Ectodermal cell (in vitro differentiated cells): Measurements from ENCODE around the gene DMRTA1.
"Not testable (repeated sequence)": the region's sequence is repeated elsewhere in the genome, so short reads cannot be mapped to it uniquely, and the experiment has no call there.

Experiments used
- H3K27ac ChIP-seq: 2 replicates; pipeline ENCODE4 v1.7.0; 2013; ENCODE audit warnings: mild to moderate bottlenecking, low read depth, low read length; ENCODE audit not compliant: insufficient read depth, poor library complexity, severe bottlenecking
- H3K27me3 ChIP-seq: 2 replicates; pipeline ENCODE4 v1.7.0; 2013; ENCODE audit warnings: mild to moderate bottlenecking, low read length; ENCODE audit not compliant: insufficient read depth, control insufficient read depth, poor library complexity, severe bottlenecking
- H3K36me3 ChIP-seq: one replicate; pipeline ENCODE4 v1.7.0; 2013; ENCODE audit warnings: low read length; ENCODE audit not compliant: control insufficient read depth, insufficient read depth
- H3K4me1 ChIP-seq: one replicate; pipeline ENCODE4 v1.7.0; 2013; ENCODE audit warnings: low read length; ENCODE audit not compliant: control insufficient read depth, insufficient read depth
- H3K4me3 ChIP-seq: 2 replicates; pipeline ENCODE4 v1.7.0; 2013; ENCODE audit warnings: low read depth, low read length, control low read depth; ENCODE audit not compliant: insufficient read depth
- H3K9me3 ChIP-seq: 2 replicates; pipeline ENCODE4 v1.7.0; 2013; ENCODE audit warnings: mild to moderate bottlenecking, low read length, moderate library complexity; ENCODE audit not compliant: control insufficient read depth
- WGBS, 2 experiments: methylation state at CpG; one replicate each; pipeline ENCODE4 v1.1.7; 2013; ENCODE audit warnings: missing lambda C conversion rate in 2 of 2; 5-methylcytosine and 5-hydroxymethylcytosine counted together

DMRTA1 gene

DNA sequence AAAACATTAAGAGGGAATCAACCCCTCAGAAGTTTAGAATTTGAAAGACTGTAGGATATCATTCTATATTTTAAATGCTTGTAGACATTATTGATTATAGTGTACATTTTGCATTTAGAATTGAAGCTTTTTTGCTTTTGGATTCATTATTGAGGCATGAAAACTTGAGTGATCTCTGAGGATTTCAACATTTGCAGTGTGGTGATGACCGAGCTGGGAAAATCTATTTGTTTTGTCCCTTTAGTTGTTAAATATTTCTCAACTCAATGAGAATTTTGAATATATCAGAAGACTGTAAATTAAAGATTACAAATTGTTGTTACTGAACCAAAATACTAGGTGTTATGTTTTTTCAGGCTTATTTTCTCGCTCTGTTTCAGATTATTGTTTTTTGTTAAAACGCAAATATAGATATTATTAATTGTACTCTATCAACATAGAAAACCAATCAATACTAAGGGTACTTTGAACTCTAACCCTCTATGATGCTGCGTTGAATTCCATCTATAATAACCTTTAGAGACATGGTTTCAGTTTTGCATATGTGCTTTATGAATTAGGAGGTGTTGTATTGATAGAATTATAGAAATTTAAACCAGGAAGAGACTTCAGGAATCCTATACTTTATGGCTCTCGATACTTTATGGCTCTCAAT lies 19.3 kb upstream of the DMRTA1 start:
- H3K4me3 ChIP-seq: no peak overlapping the region
- 92 to 97% methylated on average over 2 to 3 of the region's 5 CpGs for WGBS, 2 experiments
- H3K9me3 ChIP-seq: no peaks in the 10 kb centered on the region
- H3K27me3 ChIP-seq: no peaks in the 10 kb centered on the region
- no peaks in the 10 kb centered on the region for H3K36me3 ChIP-seq
- H3K4me1 ChIP-seq: no peaks in the 10 kb centered on the region
- H3K27ac ChIP-seq: no peak overlapping the region

DNA sequence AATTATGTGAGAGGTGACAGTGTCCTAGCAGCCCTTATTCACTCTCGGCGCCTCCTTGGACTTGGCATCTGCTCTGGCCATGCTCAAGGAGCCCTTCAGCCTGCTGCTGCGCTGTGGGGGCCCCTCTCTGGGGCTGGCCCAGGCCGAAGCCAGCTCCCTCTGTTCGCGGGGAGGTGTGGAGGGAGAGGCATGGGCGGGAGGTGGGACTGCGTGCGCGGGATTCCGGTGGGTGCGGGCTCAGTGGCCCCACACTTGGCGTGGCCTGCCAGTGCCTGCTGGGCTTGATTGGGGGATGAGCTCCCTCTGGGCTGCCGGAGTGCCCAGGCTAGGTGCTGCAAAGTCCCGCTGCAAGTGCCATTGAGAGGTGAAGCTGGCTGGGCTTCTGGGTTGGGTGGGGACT lies 12.9 kb upstream of the DMRTA1 start:
- Histone ChIP-seq H3K27me3 (no peaks in the 10 kb centered on the region), H3K4me1 (no peaks in the 10 kb centered on the region), H3K9me3 (no peaks in the 10 kb centered on the region), H3K4me3 (no peak overlapping the region), H3K27ac (no peak overlapping the region), H3K36me3 (no peaks in the 10 kb centered on the region)
- 94 to 96% methylated on average over 15 of the region's 15 CpGs for WGBS, 2 experiments

DNA sequence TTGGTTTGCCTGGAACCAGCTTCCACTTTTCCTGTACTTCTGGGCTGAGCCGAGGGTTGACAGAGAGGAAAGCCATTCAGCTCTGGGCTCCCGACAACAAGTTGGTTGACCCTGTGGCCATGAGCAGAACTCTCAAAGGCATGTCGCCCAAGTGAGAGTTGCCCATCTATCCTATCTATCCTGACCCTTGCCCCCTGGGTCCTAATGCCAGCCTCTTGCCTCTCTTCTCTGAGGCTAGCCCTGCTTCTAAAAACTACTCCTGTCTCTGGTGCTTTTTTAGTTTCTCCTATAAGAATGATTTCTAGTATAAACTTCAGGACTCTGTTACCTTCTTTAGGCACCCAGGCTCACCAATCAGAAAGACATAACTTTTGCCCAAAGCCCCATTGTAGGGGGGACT lies 11.4 kb upstream of the DMRTA1 start:
- H3K27ac ChIP-seq, H3K4me3 ChIP-seq, H3K9me3 ChIP-seq, H3K27me3 ChIP-seq, H3K36me3 ChIP-seq, H3K4me1 ChIP-seq: not testable (repeated sequence)
- 74 to 76% methylated on average over 3 of the region's 3 CpGs for WGBS, 2 experiments

DNA sequence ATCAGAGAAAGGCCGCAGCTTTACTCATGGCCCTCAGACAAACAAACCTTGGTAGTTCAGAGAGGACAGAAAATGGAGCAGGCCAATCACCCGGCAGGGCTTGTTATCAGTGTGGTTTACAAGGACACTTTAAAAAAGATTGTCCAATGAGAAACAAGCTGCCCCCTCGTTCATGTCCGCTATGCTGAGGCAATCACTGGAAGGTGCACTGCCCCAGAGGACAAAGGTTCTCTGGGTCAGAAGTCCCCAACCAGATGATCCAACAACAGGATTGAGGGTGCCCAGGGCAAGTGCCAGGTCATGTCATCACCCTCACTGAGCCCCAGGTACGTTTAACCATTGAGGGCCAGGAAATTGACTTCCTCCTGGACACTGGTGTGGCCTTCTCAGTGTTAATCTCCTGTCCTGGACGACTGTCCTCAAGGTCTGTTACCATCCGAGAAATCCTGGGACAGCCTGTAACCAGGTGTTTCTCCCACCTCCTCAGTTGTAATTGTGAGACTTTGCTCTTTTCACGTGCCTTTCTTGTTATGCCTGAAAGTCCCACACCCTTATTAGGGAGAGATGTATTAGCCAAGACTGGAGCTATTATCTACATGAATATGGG lies 9.1 kb upstream of the DMRTA1 start:
- not testable (repeated sequence) for H3K27ac ChIP-seq, H3K36me3 ChIP-seq, H3K27me3 ChIP-seq, H3K4me1 ChIP-seq, H3K9me3 ChIP-seq, H3K4me3 ChIP-seq
- 91 to 94% methylated on average over 8 of the region's 8 CpGs for WGBS, 2 experiments

DNA sequence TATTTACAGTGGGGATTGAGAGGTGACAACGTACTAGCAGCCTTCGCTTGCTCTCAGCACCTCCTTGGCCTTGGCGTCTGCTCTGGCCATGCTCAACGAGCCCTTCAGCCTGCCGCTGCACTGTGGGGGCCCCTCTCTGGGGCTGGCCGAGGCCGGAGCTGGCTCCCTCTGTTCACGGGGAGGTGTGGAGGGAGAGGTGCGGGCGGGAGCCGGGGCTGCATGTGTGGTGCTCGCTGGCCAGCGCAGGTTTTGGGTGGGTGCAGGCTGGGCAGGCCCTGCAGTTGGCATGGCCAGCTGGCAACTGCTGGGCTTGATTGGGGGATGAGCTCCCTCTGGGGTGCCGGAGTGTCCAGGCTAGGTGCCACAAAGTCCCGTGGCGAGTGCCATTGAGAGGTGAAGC lies 5.8 kb upstream of the DMRTA1 start:
- WGBS, 2 experiments: 96% methylated on average over 16 of the region's 16 CpGs
- Histone ChIP-seq H3K4me1 (no peaks in the 10 kb centered on the region), H3K4me3 (no peak overlapping the region), H3K9me3 (no peaks in the 10 kb centered on the region), H3K36me3 (no peaks in the 10 kb centered on the region), H3K27ac (no peak overlapping the region), H3K27me3 (peaks cover 6% of the 10 kb centered on the region)

DNA sequence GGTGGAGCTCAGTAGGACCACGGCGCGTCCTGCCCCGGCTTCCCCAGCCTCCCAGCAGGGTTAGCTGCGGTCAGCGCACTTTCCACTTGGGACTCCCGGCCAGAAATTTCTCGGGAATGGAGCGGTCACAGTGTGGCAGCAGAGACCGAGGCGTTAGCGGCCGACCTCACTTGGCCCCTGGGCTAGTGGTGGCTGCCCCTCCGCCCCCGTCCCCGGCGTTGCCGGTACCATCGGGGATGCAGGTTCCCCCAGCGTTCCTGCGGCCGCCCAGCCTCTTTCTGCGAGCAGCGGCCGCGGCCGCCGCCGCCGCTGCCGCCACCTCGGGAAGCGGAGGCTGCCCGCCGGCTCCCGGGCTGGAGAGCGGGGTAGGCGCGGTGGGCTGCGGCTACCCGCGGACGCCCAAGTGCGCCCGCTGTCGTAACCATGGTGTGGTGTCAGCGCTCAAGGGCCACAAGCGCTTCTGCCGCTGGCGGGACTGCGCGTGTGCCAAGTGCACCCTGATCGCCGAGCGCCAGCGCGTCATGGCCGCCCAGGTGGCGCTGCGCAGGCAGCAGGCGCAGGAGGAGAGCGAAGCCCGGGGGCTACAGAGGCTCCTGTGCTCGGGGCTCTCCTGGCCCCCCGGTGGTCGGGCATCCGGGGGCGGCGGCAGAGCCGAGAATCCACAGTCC lies 460 bp downstream of the DMRTA1 start:
- Histone ChIP-seq H3K4me1 (no peaks in the 10 kb centered on the region), H3K9me3 (no peaks in the 10 kb centered on the region), H3K4me3 (peak overlapping the region; percentile 75), H3K36me3 (no peaks in the 10 kb centered on the region), H3K27ac (peak overlapping the region; percentile 57), H3K27me3 (peaks cover 31% of the 10 kb centered on the region)
- WGBS, 2 experiments: 0% methylated on average over 70 of the region's 70 CpGs

DNA sequence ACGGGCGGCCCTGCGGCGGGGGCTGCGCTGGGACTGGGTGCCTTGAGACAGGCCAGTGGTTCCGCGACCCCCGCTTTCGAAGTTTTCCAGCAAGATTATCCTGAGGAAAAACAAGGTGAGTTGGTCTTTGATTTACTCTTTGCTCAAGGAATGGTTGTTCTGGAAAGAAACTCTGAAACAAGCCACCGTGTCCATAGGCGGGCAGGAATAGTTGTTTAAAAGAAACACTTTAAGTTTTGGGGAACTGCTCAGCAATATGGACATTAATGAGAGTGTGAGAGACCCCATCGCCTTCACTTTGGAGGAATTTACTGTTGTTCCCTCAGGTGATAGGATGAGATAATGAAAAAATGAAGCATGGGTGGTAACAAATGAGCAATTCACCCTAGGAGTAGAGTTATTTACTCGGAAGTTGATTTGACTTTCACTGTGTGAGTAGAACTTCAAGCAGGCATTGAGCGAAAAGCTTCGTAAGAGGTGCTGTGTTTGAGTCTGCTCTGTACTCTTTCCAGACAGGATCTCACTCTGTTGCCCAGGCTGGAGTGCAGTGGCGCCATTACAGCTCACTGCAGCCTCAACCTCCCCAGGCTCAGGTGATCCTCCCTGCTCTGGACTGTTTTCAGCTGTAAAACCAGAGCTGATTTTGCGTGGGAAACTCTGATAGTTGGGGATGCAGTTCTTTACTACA lies 1.1 kb downstream of the DMRTA1 start:
- H3K36me3 ChIP-seq: no peaks in the 10 kb centered on the region
- no peaks in the 10 kb centered on the region for H3K9me3 ChIP-seq
- WGBS, 2 experiments: 15 to 16% methylated on average over 17 of the region's 17 CpGs
- H3K27ac ChIP-seq: no peak overlapping the region
- no peaks in the 10 kb centered on the region for H3K4me1 ChIP-seq
- peaks cover 31% of the 10 kb centered on the region for H3K27me3 ChIP-seq
- peak overlapping the region; percentile 75 for H3K4me3 ChIP-seq

DNA sequence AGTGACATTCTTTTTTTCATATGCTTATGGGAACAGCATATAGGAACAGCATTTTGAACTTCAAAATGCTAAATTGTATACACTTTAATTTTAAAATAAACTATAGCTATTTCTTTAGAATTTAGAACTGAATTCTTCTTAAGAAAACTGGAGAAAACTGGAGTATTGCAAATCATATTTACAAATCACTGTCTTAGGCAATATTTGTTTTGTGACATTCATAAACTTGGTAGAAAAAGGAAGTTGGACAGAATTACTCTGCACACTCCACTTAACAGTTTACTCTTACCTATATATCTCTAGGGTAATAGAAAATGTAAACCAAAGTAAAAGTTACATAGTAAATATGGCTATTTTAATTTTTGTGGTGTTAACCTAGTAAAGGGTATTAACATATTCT lies 3.1 kb downstream of the DMRTA1 start:
- Histone ChIP-seq H3K27me3 (peaks cover 31% of the 10 kb centered on the region), H3K36me3 (no peaks in the 10 kb centered on the region), H3K4me3 (peak overlapping the region; percentile 27), H3K4me1 (no peaks in the 10 kb centered on the region), H3K27ac (no peak overlapping the region), H3K9me3 (no peaks in the 10 kb centered on the region)

DNA sequence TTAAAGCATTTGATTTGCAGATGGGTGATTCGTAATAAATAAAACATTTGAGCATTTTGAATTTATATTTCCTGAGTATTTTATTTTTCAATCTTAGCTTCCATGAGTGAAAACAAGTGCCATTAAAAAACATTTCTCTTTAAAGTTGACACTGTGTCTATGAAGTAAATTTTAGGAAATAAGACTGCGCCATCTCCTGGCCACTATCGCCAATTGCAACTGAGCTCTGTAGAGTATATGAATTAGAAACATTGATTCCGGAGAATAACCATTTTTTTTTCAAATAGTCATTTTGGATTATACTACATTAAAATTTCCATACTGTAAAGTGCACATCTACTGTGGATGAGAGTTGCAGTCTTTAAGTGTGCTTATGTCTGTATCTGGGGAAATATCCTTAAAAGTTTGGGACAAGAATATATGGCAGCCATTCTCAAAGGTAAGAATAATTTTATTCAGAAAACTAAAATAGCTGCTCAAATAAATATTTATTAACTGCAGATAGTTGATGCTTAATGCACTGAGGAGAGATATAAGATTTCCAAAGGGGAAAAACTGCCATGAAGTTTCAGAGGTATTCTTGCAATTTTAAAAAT lies 5.9 kb downstream of the DMRTA1 start:
- Histone ChIP-seq H3K9me3 (no peaks in the 10 kb centered on the region), H3K27ac (no peak overlapping the region), H3K4me3 (no peak overlapping the region), H3K27me3 (peaks cover 16% of the 10 kb centered on the region), H3K4me1 (no peaks in the 10 kb centered on the region), H3K36me3 (no peaks in the 10 kb centered on the region)
- WGBS, 2 experiments: 0 to 13% methylated on average over 2 to 3 of the region's 4 CpGs

DNA sequence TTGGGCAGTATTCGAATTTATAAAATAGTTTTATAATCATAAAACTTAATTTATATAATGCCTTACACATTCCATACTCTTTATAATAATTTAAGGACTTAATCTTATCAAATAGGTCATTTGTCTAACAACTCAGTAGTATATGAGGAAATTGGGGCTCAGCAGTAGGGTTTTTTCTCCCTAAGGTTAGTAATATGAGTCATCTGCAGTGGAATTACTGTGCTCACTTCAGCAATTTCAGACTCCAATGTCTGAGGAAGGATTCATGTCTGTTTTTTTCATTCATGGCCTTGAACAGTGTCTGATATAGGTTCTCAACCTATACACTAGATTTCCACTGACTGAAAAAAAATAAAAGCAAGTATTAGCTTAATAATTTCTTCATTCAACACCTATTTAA lies 7.4 kb downstream of the DMRTA1 start:
- Histone ChIP-seq H3K27me3 (peaks cover under 1% of the 10 kb centered on the region), H3K27ac (no peak overlapping the region), H3K4me3 (no peak overlapping the region), H3K36me3 (no peaks in the 10 kb centered on the region), H3K4me1 (no peaks in the 10 kb centered on the region), H3K9me3 (no peaks in the 10 kb centered on the region)
- no CpG with 5 or more reads among the region's 1 CpG for WGBS, 2 experiments
